ENCODE data around the gene PRKCE. TPM values are rescaled to one million over a fixed set of nuclear protein-coding genes. Genes with fewer than 3 reads are reported as not detected.

PRKCE gene
- total RNA-seq, 6 experiments from 2014 or later = 5.2 to 18.8 (median 11.0) TPM

DNA sequence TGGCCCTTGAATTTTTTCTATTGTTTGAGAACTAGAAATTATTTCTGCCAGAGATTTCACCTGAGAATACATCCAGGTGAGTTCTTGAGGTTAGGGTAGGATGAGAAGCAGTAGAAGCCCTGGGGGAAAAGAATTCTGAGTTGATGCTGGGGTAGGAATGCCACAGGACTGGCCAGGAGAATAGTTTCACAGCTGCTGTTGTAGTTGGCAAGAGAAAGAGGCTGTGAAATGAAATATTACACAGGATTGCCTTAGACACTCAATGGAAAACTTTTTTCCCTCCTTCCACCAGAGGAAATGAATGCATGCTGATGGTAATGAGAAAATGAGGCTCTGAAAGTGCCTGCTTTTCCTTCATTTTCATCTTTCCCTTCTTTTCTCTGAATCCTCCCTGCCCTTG, 54.6 kb downstream of the PRKCE start:
- intact Hi-C loops (cut with DNase I) = no loop called here
- Histone ChIP-seq H3K4me1 (peaks cover 0 to 19% (median 0%) of the 10 kb centered on the region in 4 donors), H3K9me3 (no peaks in the 10 kb centered on the region), H3K27me3 (no peaks in the 10 kb centered on the region), H3K27ac (no peak overlapping the region), H3K36me3 (no peaks in the 10 kb centered on the region), H3K4me3 (no peak overlapping the region)
- DNase-seq = no peak
- no peak for TF ChIP-seq CTCF (IDR thresholded peaks at IDR 0.05)
- no peak for TF ChIP-seq POLR2A (IDR thresholded peaks at IDR 0.05)
- no peak for ATAC-seq

DNA sequence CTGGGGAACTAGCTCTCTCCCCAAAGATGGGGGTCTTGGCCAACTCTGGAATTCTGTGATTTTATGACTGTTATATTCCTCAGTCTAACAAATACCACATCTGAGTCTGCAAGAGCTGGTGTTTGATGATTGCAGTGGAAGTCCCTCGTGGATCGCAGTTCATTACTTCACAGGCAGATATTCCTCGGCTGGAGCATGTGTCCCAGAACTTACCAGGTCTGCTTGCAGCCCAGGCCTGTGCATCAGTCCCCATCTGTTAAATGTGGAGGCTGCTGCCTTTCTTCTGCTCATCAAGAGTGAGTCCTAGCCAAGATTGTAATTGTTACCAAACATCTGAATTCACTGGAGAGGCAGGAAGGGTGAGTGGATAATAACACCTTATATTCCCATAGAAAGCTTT, 55.5 kb downstream of the PRKCE start:
- no peaks in the 10 kb centered on the region for H3K9me3 ChIP-seq
- DNase-seq = no peak
- intact Hi-C loops (cut with DNase I) = no loop called here
- no peak overlapping the region for H3K4me3 ChIP-seq
- WGBS (ENCODE audit: insufficient coverage, low coverage, low lambda C conversion rate, missing lambda C conversion rate) = 92% methylated on average over 2 of the region's 3 CpGs
- ATAC-seq = no peak
- peaks cover 0 to 19% (median 0%) of the 10 kb centered on the region in 4 donors for H3K4me1 ChIP-seq
- no peak overlapping the region for H3K27ac ChIP-seq
- TF ChIP-seq POLR2A (IDR thresholded peaks at IDR 0.05) = no peak
- no peak for TF ChIP-seq CTCF (IDR thresholded peaks at IDR 0.05)
- no peaks in the 10 kb centered on the region for H3K36me3 ChIP-seq
- no peaks in the 10 kb centered on the region for H3K27me3 ChIP-seq

GRCh38 chr2:45707661-45708060, 56.2 kb downstream of the PRKCE start:
- no CpG with 5 or more reads among the region's 6 CpGs for WGBS (ENCODE audit: insufficient coverage, low coverage, low lambda C conversion rate, missing lambda C conversion rate)
- TF ChIP-seq CTCF (IDR thresholded peaks at IDR 0.05) (no peak), POLR2A (IDR thresholded peaks at IDR 0.05) (no peak)
- intact Hi-C loops (cut with DNase I) = no loop called here
- H3K4me3 ChIP-seq = no peak overlapping the region
- no peaks in the 10 kb centered on the region for H3K27me3 ChIP-seq
- H3K4me1 ChIP-seq = peaks cover 0 to 19% (median 0%) of the 10 kb centered on the region in 4 donors
- H3K27ac ChIP-seq = no peak overlapping the region
- DNase-seq = no peak
- no peaks in the 10 kb centered on the region for H3K9me3 ChIP-seq
- ATAC-seq = no peak
- H3K36me3 ChIP-seq = no peaks in the 10 kb centered on the region

DNA sequence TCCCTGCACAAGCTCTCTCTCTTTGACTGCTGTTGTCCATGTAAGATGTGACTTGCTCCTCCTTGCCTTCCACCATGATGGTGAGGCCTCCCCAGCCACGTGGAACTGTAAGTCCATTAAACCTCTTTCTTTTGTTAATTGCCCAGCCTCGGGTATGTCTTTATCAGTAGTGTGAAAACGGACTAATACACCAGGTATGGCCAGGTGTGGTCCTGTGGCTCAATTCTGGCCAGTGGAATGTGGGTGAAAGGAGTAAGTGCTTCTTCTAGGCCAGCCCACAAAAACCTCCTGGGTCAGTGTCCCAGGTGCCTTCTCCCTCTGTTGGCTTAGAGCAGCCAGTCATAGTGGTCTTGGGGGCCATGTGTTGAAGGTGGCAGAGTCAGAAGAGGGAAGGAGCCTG, 57.0 kb downstream of the PRKCE start:
- Histone ChIP-seq H3K27ac (no peak overlapping the region), H3K36me3 (no peaks in the 10 kb centered on the region), H3K9me3 (no peaks in the 10 kb centered on the region), H3K4me3 (no peak overlapping the region), H3K27me3 (no peaks in the 10 kb centered on the region), H3K4me1 (peaks cover 0 to 19% (median 0%) of the 10 kb centered on the region in 4 donors)
- intact Hi-C loops (cut with DNase I) = no loop called here
- ATAC-seq (no peak), DNase-seq (no peak)
- TF ChIP-seq CTCF (IDR thresholded peaks at IDR 0.05) (no peak), POLR2A (IDR thresholded peaks at IDR 0.05) (no peak)
- WGBS (ENCODE audit: insufficient coverage, low coverage, low lambda C conversion rate, missing lambda C conversion rate) = 83% methylated on average over 2 of the region's 3 CpGs

DNA sequence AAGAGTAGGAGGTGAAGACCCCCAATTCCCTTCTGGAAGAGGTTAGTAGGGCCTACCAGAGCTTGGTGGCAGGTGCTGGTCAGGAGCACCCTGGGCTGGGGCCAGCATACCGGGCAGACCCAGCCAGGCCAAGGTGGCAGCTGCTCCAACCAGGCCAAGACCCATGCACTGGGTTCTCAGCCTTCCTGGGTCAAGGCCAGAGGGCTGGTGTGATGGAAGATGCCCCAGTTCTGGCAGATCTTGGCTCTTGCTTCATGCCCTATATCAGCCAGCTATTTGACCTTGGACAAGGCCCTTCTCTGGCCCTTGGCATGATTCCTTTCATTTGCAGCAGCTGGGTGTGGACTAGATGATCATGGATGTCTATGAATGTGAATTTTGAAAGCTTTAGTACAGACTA, 57.7 kb downstream of the PRKCE start:
- TF ChIP-seq POLR2A (IDR thresholded peaks at IDR 0.05) (no peak), CTCF (IDR thresholded peaks at IDR 0.05) (no peak)
- Histone ChIP-seq H3K9me3 (no peaks in the 10 kb centered on the region), H3K4me3 (no peak overlapping the region), H3K27ac (no peak overlapping the region), H3K36me3 (no peaks in the 10 kb centered on the region), H3K4me1 (peaks cover 0 to 19% (median 0%) of the 10 kb centered on the region in 4 donors), H3K27me3 (no peaks in the 10 kb centered on the region)
- 20% methylated on average over 1 of the region's 1 CpG for WGBS (ENCODE audit: insufficient coverage, low coverage, low lambda C conversion rate, missing lambda C conversion rate)
- peak; percentile 37 to 89 (median 59) for ATAC-seq
- intact Hi-C loops (cut with DNase I) = no loop called here
- DNase-seq = peak in 2 of 3 donors; percentile 78 to 82
